RCC 7860 (cell line): ENCODE data around the gene SYT2.
"Not testable (repeated sequence)": the region's sequence is repeated elsewhere in the genome, so short reads cannot be mapped to it uniquely, and the experiment has no call there.

Experiments used
- DNase-seq: peaks from one replicate; pipeline ENCODE4 v3.0.0-alpha.2; 2015; ENCODE audit warnings: low spot score
- FAIRE-seq: peaks from 2 replicates; lab custom pipeline; 2012; peaks lifted over from hg19 to GRCh38; lab: Jason Lieb, UNC

The SYT2 gene

GRCh38 chr1:202553560-202554038 lies 156.7 kb downstream of the SYT2 start:
- FAIRE-seq (no peak), DNase-seq (no peak)

- not testable (repeated sequence) for DNase-seq, FAIRE-seq
Measured at GRCh38 chr1:202553078-202553477, 157.2 kb downstream of the SYT2 start.

- not testable (repeated sequence) for FAIRE-seq
Measured at GRCh38 chr1:202552615-202553014, 157.6 kb downstream of the SYT2 start.

GRCh38 chr1:202551683-202552082 lies 158.6 kb downstream of the SYT2 start:
- FAIRE-seq (no peak), DNase-seq (no peak)

More at GRCh38 chr1:202552615-202553014, 157.6 kb downstream of the SYT2 start:
- DNase-seq = not testable (repeated sequence)

- not testable (repeated sequence) for FAIRE-seq, DNase-seq
Measured at GRCh38 chr1:202550088-202550487, 160.2 kb downstream of the SYT2 start.

- no peak for FAIRE-seq
- no peak for DNase-seq
Measured at GRCh38 chr1:202547215-202547614, 163.0 kb downstream of the SYT2 start.

GRCh38 chr1:202546796-202547195 lies 163.5 kb downstream of the SYT2 start:
- DNase-seq, FAIRE-seq: not testable (repeated sequence)

GRCh38 chr1:202546377-202546776 lies 163.9 kb downstream of the SYT2 start:
- not testable (repeated sequence) for FAIRE-seq, DNase-seq

- DNase-seq, FAIRE-seq: not testable (repeated sequence)
Measured at GRCh38 chr1:202545647-202546303, 164.5 kb downstream of the SYT2 start.

GRCh38 chr1:202544766-202545449 lies 165.3 kb downstream of the SYT2 start:
- not testable (repeated sequence) for FAIRE-seq, DNase-seq

GRCh38 chr1:202543537-202543936 lies 166.7 kb downstream of the SYT2 start:
- not testable (repeated sequence) for FAIRE-seq

GRCh38 chr1:202542415-202542814 lies 167.8 kb downstream of the SYT2 start:
- FAIRE-seq = not testable (repeated sequence)

More at GRCh38 chr1:202543537-202543936, 166.7 kb downstream of the SYT2 start:
- not testable (repeated sequence) for DNase-seq

GRCh38 chr1:202540858-202541257 lies 169.4 kb downstream of the SYT2 start:
- not testable (repeated sequence) for FAIRE-seq, DNase-seq

More at GRCh38 chr1:202542415-202542814, 167.8 kb downstream of the SYT2 start:
- DNase-seq = not testable (repeated sequence)
